ENCODE measurements around the gene NDST3.

- TF ChIP-seq, protein P1, sequence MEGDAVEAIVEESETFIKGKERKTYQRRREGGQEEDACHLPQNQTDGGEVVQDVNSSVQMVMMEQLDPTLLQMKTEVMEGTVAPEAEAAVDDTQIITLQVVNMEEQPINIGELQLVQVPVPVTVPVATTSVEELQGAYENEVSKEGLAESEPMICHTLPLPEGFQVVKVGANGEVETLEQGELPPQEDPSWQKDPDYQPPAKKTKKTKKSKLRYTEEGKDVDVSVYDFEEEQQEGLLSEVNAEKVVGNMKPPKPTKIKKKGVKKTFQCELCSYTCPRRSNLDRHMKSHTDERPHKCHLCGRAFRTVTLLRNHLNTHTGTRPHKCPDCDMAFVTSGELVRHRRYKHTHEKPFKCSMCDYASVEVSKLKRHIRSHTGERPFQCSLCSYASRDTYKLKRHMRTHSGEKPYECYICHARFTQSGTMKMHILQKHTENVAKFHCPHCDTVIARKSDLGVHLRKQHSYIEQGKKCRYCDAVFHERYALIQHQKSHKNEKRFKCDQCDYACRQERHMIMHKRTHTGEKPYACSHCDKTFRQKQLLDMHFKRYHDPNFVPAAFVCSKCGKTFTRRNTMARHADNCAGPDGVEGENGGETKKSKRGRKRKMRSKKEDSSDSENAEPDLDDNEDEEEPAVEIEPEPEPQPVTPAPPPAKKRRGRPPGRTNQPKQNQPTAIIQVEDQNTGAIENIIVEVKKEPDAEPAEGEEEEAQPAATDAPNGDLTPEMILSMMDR (IDR thresholded peaks at IDR 0.05; ENCODE audit: low read length), result no peak
- TF ChIP-seq EZH2 (optimal IDR thresholded peaks at IDR 0.05; ENCODE audit: low read depth, low read length), result no peak
These were observed 273.4 kb downstream of the NDST3 start for GRCh38 chr4:118307643-118308042.
